ENCODE results near the gene MMP10. TPM values are rescaled to one million over a fixed set of nuclear protein-coding genes. Genes with fewer than 3 reads are reported as not detected.

Gene MMP10
- total RNA-seq, 1 donor from 2014 or later = not detected

DNA sequence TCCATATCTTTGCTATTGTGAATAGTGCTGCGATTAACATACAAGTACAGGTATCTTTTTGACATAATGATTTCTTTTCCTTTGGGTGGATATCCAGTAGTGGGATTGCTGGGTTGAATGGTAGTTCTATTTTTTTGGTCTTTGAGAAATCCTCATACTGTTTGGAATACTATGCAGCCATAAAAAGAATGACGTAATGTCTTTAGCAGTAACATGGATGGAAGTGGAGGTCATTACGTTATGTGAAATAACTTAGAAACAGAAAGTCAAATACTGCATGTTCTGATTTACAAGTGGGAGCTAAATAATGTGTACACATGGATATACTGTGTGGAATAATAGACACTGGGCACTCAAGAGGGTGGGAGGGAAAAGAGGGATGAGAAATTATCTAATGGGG lies 4.0 kb upstream of the MMP10 start:
- no peaks in the 10 kb centered on the region for H3K9me3 ChIP-seq (ENCODE audit: control insufficient read depth in 3 of 3, low read length in 3 of 3)
- no peak overlapping the region for H3K4me3 ChIP-seq (ENCODE audit: low read length in 3 of 3)
- no peaks in the 10 kb centered on the region for H3K27me3 ChIP-seq (ENCODE audit: control insufficient read depth in 3 of 3, insufficient read depth in 3 of 3, low read length in 3 of 3)
- no peaks in the 10 kb centered on the region for H3K4me1 ChIP-seq (ENCODE audit: control insufficient read depth in 3 of 3, insufficient read depth in 3 of 3, low read length in 3 of 3)
- no peak overlapping the region for H3K27ac ChIP-seq (ENCODE audit: low read depth, low read length)
- H3K36me3 ChIP-seq (ENCODE audit: control insufficient read depth in 3 of 3, insufficient read depth in 3 of 3, low read length in 3 of 3) = no peaks in the 10 kb centered on the region
- H3K9ac ChIP-seq (ENCODE audit: low read depth in 1 of 3, low read length in 3 of 3) = no peak overlapping the region

DNA sequence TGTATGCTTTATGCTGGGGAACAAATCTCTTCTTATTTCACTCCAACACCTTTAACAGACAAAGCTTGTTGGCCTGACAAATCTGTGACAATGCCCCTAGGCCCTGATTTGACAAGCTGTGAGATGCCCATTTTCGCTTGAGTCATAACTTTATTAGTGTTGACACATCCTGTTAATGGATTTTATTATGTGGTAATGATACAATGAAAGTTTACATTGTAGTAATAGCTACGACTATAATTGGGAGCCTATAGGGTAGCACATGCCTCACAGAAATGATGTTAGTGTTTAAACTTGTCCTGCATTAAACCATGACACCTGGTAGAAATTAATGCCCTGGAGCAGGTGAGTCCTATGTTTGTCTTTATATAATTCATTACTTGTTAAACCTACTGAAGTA lies 3.3 kb upstream of the MMP10 start:
- Histone ChIP-seq H3K9me3 (ENCODE audit: control insufficient read depth in 3 of 3, low read length in 3 of 3) (no peaks in the 10 kb centered on the region), H3K9ac (ENCODE audit: low read depth in 1 of 3, low read length in 3 of 3) (no peak overlapping the region), H3K27me3 (ENCODE audit: control insufficient read depth in 3 of 3, insufficient read depth in 3 of 3, low read length in 3 of 3) (no peaks in the 10 kb centered on the region), H3K36me3 (ENCODE audit: control insufficient read depth in 3 of 3, insufficient read depth in 3 of 3, low read length in 3 of 3) (no peaks in the 10 kb centered on the region), H3K4me1 (ENCODE audit: control insufficient read depth in 3 of 3, insufficient read depth in 3 of 3, low read length in 3 of 3) (no peaks in the 10 kb centered on the region), H3K4me3 (ENCODE audit: low read length in 3 of 3) (no peak overlapping the region), H3K27ac (ENCODE audit: low read depth, low read length) (no peak overlapping the region)

DNA sequence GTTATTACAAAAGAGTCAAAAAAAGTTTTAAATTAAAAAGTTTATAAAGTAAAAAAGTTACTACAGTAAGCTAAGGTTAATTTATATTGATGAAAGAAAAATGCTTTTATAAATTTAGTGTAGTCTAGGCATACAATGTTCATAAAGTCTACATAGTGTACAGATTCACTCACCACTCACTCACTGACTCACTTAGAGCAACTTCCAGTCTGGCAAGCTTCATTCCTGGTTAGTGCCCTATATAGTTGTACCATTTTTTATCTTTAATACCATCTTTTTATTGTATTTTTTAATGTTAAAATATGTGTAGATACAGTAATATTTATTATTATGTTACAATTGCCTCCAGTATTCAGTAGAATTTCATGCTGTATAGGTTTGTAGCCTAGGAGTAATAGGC lies 2.6 kb upstream of the MMP10 start:
- no peaks in the 10 kb centered on the region for H3K4me1 ChIP-seq (ENCODE audit: control insufficient read depth in 3 of 3, insufficient read depth in 3 of 3, low read length in 3 of 3)
- no peaks in the 10 kb centered on the region for H3K27me3 ChIP-seq (ENCODE audit: control insufficient read depth in 3 of 3, insufficient read depth in 3 of 3, low read length in 3 of 3)
- no peak overlapping the region for H3K9ac ChIP-seq (ENCODE audit: low read depth in 1 of 3, low read length in 3 of 3)
- H3K4me3 ChIP-seq (ENCODE audit: low read length in 3 of 3) = no peak overlapping the region
- no peaks in the 10 kb centered on the region for H3K9me3 ChIP-seq (ENCODE audit: control insufficient read depth in 3 of 3, low read length in 3 of 3)
- no peaks in the 10 kb centered on the region for H3K36me3 ChIP-seq (ENCODE audit: control insufficient read depth in 3 of 3, insufficient read depth in 3 of 3, low read length in 3 of 3)
- no peak overlapping the region for H3K27ac ChIP-seq (ENCODE audit: low read depth, low read length)

DNA sequence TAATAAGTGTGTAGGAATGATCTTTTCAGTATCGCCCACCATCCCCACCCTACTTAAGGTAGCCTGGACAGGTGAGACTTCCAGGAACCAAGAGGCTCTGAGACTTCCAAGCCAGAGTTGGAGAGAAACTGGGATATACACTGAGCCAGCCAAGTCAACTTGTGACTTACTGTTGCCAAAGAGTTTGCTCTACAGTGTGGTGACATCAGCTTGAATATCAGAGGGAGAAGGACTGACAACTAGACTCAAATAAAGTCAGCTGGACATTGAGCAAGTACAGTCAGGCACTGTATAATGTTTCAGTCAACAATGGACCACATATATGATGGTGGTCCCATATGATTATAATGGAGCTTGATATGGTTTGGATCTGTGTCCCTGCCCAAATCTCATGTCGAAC lies 1.2 kb upstream of the MMP10 start:
- no peak overlapping the region for H3K27ac ChIP-seq (ENCODE audit: low read depth, low read length)
- H3K9me3 ChIP-seq (ENCODE audit: control insufficient read depth in 3 of 3, low read length in 3 of 3) = no peaks in the 10 kb centered on the region
- H3K4me1 ChIP-seq (ENCODE audit: control insufficient read depth in 3 of 3, insufficient read depth in 3 of 3, low read length in 3 of 3) = no peaks in the 10 kb centered on the region
- no peak overlapping the region for H3K9ac ChIP-seq (ENCODE audit: low read depth in 1 of 3, low read length in 3 of 3)
- H3K4me3 ChIP-seq (ENCODE audit: low read length in 3 of 3) = no peak overlapping the region
- no peaks in the 10 kb centered on the region for H3K36me3 ChIP-seq (ENCODE audit: control insufficient read depth in 3 of 3, insufficient read depth in 3 of 3, low read length in 3 of 3)
- no peaks in the 10 kb centered on the region for H3K27me3 ChIP-seq (ENCODE audit: control insufficient read depth in 3 of 3, insufficient read depth in 3 of 3, low read length in 3 of 3)

DNA sequence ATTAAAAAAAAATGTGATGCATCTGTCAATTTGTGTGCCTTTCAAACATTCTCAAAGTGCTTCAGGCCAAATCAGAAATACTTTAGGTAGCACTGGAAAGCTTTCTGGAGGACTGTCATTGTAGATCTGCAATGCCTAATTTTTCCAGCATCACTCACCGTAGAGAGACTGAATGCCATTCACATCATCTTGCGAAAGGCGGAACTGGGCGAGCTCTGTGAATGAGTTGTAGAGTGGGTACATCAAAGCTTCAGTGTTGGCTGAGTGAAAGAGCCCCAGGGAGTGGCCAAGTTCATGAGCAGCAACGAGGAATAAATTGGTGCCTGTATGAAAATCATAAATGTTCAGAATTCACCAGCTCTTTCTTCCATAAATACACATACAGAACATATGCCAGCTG lies 4.0 kb downstream of the MMP10 start:
- H3K36me3 ChIP-seq (ENCODE audit: control insufficient read depth in 3 of 3, insufficient read depth in 3 of 3, low read length in 3 of 3) = no peaks in the 10 kb centered on the region
- H3K9ac ChIP-seq (ENCODE audit: low read depth in 1 of 3, low read length in 3 of 3) = no peak overlapping the region
- no peaks in the 10 kb centered on the region for H3K9me3 ChIP-seq (ENCODE audit: control insufficient read depth in 3 of 3, low read length in 3 of 3)
- H3K27me3 ChIP-seq (ENCODE audit: control insufficient read depth in 3 of 3, insufficient read depth in 3 of 3, low read length in 3 of 3) = no peaks in the 10 kb centered on the region
- H3K4me1 ChIP-seq (ENCODE audit: control insufficient read depth in 3 of 3, insufficient read depth in 3 of 3, low read length in 3 of 3) = no peaks in the 10 kb centered on the region
- no peak overlapping the region for H3K27ac ChIP-seq (ENCODE audit: low read depth, low read length)
- H3K4me3 ChIP-seq (ENCODE audit: low read length in 3 of 3) = no peak overlapping the region

DNA sequence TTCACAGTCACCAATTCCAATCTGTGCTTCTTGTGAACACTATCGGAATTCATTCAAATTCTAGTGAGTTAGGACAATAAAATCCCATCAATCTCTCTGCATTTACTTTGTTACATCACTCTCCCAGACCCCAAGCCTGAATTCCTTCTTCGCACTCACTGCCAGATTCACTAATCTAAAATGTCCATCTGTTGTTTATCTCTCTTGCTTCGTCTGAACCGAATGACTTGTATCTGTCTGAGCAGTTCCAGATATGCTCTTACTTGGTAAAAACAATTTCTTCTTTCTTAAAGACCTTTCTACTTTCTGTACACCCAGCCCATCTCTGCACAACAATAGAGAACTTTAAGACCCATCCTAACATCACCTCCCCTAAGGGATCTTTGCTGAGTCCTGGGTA lies 7.0 kb downstream of the MMP10 start:
- Histone ChIP-seq H3K36me3 (ENCODE audit: control insufficient read depth in 3 of 3, insufficient read depth in 3 of 3, low read length in 3 of 3) (no peaks in the 10 kb centered on the region), H3K4me3 (ENCODE audit: low read length in 3 of 3) (no peak overlapping the region), H3K9ac (ENCODE audit: low read depth in 1 of 3, low read length in 3 of 3) (no peak overlapping the region), H3K27ac (ENCODE audit: low read depth, low read length) (no peak overlapping the region), H3K9me3 (ENCODE audit: control insufficient read depth in 3 of 3, low read length in 3 of 3) (no peaks in the 10 kb centered on the region), H3K27me3 (ENCODE audit: control insufficient read depth in 3 of 3, insufficient read depth in 3 of 3, low read length in 3 of 3) (no peaks in the 10 kb centered on the region), H3K4me1 (ENCODE audit: control insufficient read depth in 3 of 3, insufficient read depth in 3 of 3, low read length in 3 of 3) (no peaks in the 10 kb centered on the region)

DNA sequence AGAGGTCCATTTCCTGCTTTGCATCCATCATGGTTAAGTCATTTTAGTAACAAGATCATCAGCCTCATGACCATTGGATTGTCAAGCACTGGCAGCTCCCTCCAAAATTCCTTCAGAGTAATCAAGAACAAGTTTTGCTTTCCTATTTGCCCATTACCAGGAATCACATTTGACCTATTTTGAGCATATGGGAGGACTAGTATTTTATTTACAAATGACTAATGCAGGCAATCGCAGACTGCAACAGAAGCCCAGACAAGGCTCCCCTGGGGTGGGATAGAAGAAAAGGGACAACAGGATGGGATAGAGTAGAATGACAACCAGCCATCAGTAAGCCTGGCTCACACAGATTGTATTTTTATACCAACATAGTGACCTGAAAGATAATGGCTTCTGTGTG lies 9.1 kb downstream of the MMP10 start:
- no peaks in the 10 kb centered on the region for H3K4me1 ChIP-seq (ENCODE audit: control insufficient read depth in 3 of 3, insufficient read depth in 3 of 3, low read length in 3 of 3)
- H3K36me3 ChIP-seq (ENCODE audit: control insufficient read depth in 3 of 3, insufficient read depth in 3 of 3, low read length in 3 of 3) = no peaks in the 10 kb centered on the region
- H3K4me3 ChIP-seq (ENCODE audit: low read length in 3 of 3) = no peak overlapping the region

DNA sequence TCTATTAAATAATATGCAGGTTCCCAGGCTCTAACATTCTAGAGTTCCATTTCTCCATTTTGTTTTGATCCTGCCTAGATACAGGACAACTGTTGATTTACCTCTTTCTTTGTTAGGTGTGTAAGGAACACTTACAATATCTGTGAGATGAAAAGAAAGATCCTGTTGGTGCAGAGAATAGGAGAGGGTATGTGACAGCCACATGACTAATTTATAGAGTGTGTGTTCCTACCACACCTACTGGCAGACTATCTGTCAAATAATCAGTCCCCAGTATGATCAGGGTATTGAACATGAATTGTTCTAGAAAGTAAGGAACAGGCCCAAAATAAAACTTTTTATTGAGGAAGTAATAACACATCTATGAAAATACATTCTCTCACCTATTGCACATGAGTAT lies 10.2 kb downstream of the MMP10 start:
- Histone ChIP-seq H3K9ac (ENCODE audit: low read depth in 1 of 3, low read length in 3 of 3) (no peak overlapping the region), H3K27me3 (ENCODE audit: control insufficient read depth in 3 of 3, insufficient read depth in 3 of 3, low read length in 3 of 3) (peaks cover 0 to 6% (median 0%) of the 10 kb centered on the region in 3 donors), H3K4me3 (ENCODE audit: low read length in 3 of 3) (no peak overlapping the region), H3K4me1 (ENCODE audit: control insufficient read depth in 3 of 3, insufficient read depth in 3 of 3, low read length in 3 of 3) (no peaks in the 10 kb centered on the region), H3K9me3 (ENCODE audit: control insufficient read depth in 3 of 3, low read length in 3 of 3) (no peaks in the 10 kb centered on the region), H3K27ac (ENCODE audit: low read depth, low read length) (no peak overlapping the region), H3K36me3 (ENCODE audit: control insufficient read depth in 3 of 3, insufficient read depth in 3 of 3, low read length in 3 of 3) (no peaks in the 10 kb centered on the region)

More for the DNA sequence above, 9.1 kb downstream of the MMP10 start:
- Histone ChIP-seq H3K9me3 (ENCODE audit: control insufficient read depth in 3 of 3, low read length in 3 of 3) (no peaks in the 10 kb centered on the region), H3K27ac (ENCODE audit: low read depth, low read length) (no peak overlapping the region), H3K27me3 (ENCODE audit: control insufficient read depth in 3 of 3, insufficient read depth in 3 of 3, low read length in 3 of 3) (peaks cover 0 to 6% (median 0%) of the 10 kb centered on the region in 3 donors), H3K9ac (ENCODE audit: low read depth in 1 of 3, low read length in 3 of 3) (no peak overlapping the region)

DNA sequence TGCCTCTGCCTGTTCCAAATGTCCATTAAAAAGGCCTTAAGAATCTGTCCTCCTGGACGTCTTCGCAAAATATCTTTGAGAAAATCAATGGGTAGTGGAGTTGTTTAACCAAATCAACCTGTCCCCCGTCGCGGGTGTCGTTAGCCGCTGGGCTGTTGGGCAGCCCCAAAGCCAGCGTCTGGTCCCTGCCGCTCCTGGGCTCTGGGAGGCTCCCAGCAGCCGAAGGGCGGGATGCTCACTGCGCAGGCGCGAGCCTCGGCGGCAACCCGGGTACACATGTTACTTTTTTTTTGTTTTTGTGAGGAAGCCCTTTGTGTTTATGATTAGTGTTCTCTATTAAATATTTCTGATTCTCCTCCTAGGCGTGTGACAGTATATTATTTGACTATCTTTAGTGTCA lies 12.6 kb downstream of the MMP10 start:
- H3K27me3 ChIP-seq (ENCODE audit: control insufficient read depth in 3 of 3, insufficient read depth in 3 of 3, low read length in 3 of 3) = peaks cover 0 to 6% (median 0%) of the 10 kb centered on the region in 3 donors
- no peaks in the 10 kb centered on the region for H3K4me1 ChIP-seq (ENCODE audit: control insufficient read depth in 3 of 3, insufficient read depth in 3 of 3, low read length in 3 of 3)
- no peak overlapping the region for H3K27ac ChIP-seq (ENCODE audit: low read depth, low read length)
- no peaks in the 10 kb centered on the region for H3K36me3 ChIP-seq (ENCODE audit: control insufficient read depth in 3 of 3, insufficient read depth in 3 of 3, low read length in 3 of 3)
- H3K4me3 ChIP-seq (ENCODE audit: low read length in 3 of 3) = no peak overlapping the region
- H3K9ac ChIP-seq (ENCODE audit: low read depth in 1 of 3, low read length in 3 of 3) = no peak overlapping the region
- no peaks in the 10 kb centered on the region for H3K9me3 ChIP-seq (ENCODE audit: control insufficient read depth in 3 of 3, low read length in 3 of 3)

DNA sequence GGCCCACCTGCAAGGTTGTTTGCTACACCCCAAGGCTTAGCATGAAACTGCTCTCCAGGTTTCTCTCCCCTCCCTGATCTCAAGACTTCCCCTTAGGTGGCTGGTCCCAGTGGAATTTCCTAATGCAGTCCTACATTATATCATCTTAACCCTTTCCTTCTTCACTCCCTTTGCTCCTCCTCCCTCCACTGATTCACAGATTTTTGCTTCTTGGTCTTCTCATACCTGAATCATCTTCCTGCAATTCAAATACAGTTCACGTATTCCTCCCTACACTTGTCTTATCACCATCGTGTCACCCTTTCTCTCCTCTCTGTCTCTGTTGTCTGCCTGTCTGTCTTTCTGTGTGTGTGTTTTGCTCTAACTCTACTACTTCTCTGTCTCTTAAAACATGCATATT lies 17.0 kb downstream of the MMP10 start:
- Histone ChIP-seq H3K4me1 (ENCODE audit: control insufficient read depth in 3 of 3, insufficient read depth in 3 of 3, low read length in 3 of 3) (no peaks in the 10 kb centered on the region), H3K9me3 (ENCODE audit: control insufficient read depth in 3 of 3, low read length in 3 of 3) (no peaks in the 10 kb centered on the region), H3K36me3 (ENCODE audit: control insufficient read depth in 3 of 3, insufficient read depth in 3 of 3, low read length in 3 of 3) (no peaks in the 10 kb centered on the region), H3K27me3 (ENCODE audit: control insufficient read depth in 3 of 3, insufficient read depth in 3 of 3, low read length in 3 of 3) (peaks cover 0 to 6% (median 0%) of the 10 kb centered on the region in 3 donors), H3K27ac (ENCODE audit: low read depth, low read length) (no peak overlapping the region), H3K4me3 (ENCODE audit: low read length in 3 of 3) (no peak overlapping the region), H3K9ac (ENCODE audit: low read depth in 1 of 3, low read length in 3 of 3) (no peak overlapping the region)

DNA sequence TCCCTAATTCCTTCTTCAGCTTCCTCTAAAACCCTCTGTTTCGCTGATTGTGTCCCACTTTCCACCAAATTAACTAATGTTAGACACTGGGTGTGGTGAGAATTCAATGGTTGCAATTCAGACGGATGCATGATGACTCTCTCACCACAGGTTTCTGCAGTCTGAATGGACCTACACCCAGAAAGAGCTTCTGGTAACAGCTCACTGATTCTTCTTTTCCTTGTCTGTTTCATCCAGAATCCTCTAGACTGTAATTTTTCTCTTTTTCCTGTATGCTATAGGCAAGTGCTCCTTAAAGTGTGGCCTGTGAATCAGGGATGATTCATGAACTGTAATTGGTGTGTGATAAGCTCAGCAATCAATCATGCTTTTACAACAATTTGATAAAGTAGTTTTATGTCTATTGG lies 18.1 kb downstream of the MMP10 start:
- Histone ChIP-seq H3K4me3 (ENCODE audit: low read length in 3 of 3) (no peak overlapping the region), H3K27ac (ENCODE audit: low read depth, low read length) (no peak overlapping the region), H3K36me3 (ENCODE audit: control insufficient read depth in 3 of 3, insufficient read depth in 3 of 3, low read length in 3 of 3) (no peaks in the 10 kb centered on the region), H3K9ac (ENCODE audit: low read depth in 1 of 3, low read length in 3 of 3) (no peak overlapping the region), H3K27me3 (ENCODE audit: control insufficient read depth in 3 of 3, insufficient read depth in 3 of 3, low read length in 3 of 3) (peaks cover 0 to 3% (median 0%) of the 10 kb centered on the region in 3 donors), H3K9me3 (ENCODE audit: control insufficient read depth in 3 of 3, low read length in 3 of 3) (no peaks in the 10 kb centered on the region), H3K4me1 (ENCODE audit: control insufficient read depth in 3 of 3, insufficient read depth in 3 of 3, low read length in 3 of 3) (no peaks in the 10 kb centered on the region)
